Muscle of back (tissue), 13 donors: Measurements from ENCODE around the gene ESYT3. TPM values are rescaled to one million over a fixed set of nuclear protein-coding genes. Genes with fewer than 3 reads are reported as not detected.
A peak's percentile ranks its signal among the peaks of the same experiment; 100 is the strongest.

ENCODE experiments used
- DNase-seq, 3 donors: peaks; one replicate each; pipeline versions ENCODE4 v3.0.0 to v3.0.0-alpha.2; 2013
- long read RNA-seq, 9 donors: transcript quantifications; one replicate each; lab custom pipeline, GENCODE V29; 2026
- polyA plus RNA-seq, 10 donors: library from polyadenylated mRNA; unstranded; fragments of 120-200 nt; gene quantifications; one replicate each; pipeline ENCODE4 v1.2.1, GENCODE V29; 2013; ENCODE audit not compliant: insufficient read length in 10 of 10

The ESYT3 gene
- 10 to 100 TPM in 9 of 10 donors, 1 to 10 TPM in 1; 4.6 to 29.4 (median 15.1) TPM for polyA plus RNA-seq
- long read RNA-seq, donor 1 = 0 reads
- long read RNA-seq, donor 2, full-length matches to known transcripts = 2 of 2 reads
- long read RNA-seq, donor 2, partial matches to known transcripts = 0 of 2 reads
- long read RNA-seq, donor 2, other reads (novel, unspliced or antisense) = 0 of 2 reads
- long read RNA-seq, donor 3 = 0 reads
- long read RNA-seq, donor 4 = 0 reads
- long read RNA-seq, donor 5, partial matches to known transcripts = 0 of 1 reads
- long read RNA-seq, donor 5, other reads (novel, unspliced or antisense) = 0 of 1 reads
- long read RNA-seq, donor 6, full-length matches to known transcripts = 2 of 2 reads
- long read RNA-seq, donor 6, partial matches to known transcripts = 0 of 2 reads
- long read RNA-seq, donor 6, other reads (novel, unspliced or antisense) = 0 of 2 reads
- long read RNA-seq, donor 7 = 0 reads
- long read RNA-seq, donor 8 = 0 reads
- long read RNA-seq, donor 9 = 0 reads

GRCh38 chr3:138434276-138434874 is at the start of gene ESYT3:
Gene ESYT3, plus strand, starts transcription at chr3:138434616. Its CDS starts 183 bp downstream, at chr3:138434799.
- DNase-seq = peak; percentile 41 to 82 (median 61)

GRCh38 chr3:138384976-138385375 is 49.4 kb upstream of the ESYT3 start:
- DNase-seq = no peak

- no peak for DNase-seq
Measured at GRCh38 chr3:138389144-138389601, 45.2 kb upstream of the ESYT3 start.

GRCh38 chr3:138389841-138390581 is 44.4 kb upstream of the ESYT3 start:
- peak in 1 of 3 donors; percentile 89 for DNase-seq

GRCh38 chr3:138390582-138390932 is 43.9 kb upstream of the ESYT3 start:
- DNase-seq = no peak

GRCh38 chr3:138394156-138394555 is 40.3 kb upstream of the ESYT3 start:
- DNase-seq = no peak

GRCh38 chr3:138394686-138395085 is 39.7 kb upstream of the ESYT3 start:
- no peak for DNase-seq

GRCh38 chr3:138395865-138396751 is 38.3 kb upstream of the ESYT3 start:
- DNase-seq = no peak

- DNase-seq = no peak
Measured at GRCh38 chr3:138396752-138397410, 37.5 kb upstream of the ESYT3 start.

- DNase-seq = no peak
Measured at GRCh38 chr3:138397983-138398382, 36.4 kb upstream of the ESYT3 start.

- DNase-seq = no peak
Measured at GRCh38 chr3:138398791-138399575, 35.4 kb upstream of the ESYT3 start.

GRCh38 chr3:138399766-138400165 is 34.6 kb upstream of the ESYT3 start:
- no peak for DNase-seq

GRCh38 chr3:138400651-138401070 is 33.8 kb upstream of the ESYT3 start:
- DNase-seq = no peak

- DNase-seq = no peak
Measured at GRCh38 chr3:138401834-138402233, 32.6 kb upstream of the ESYT3 start.

GRCh38 chr3:138404121-138404520 is 30.3 kb upstream of the ESYT3 start:
- DNase-seq = no peak

- DNase-seq = no peak
Measured at GRCh38 chr3:138405001-138405400, 29.4 kb upstream of the ESYT3 start.

- no peak for DNase-seq
Measured at GRCh38 chr3:138405486-138405885, 28.9 kb upstream of the ESYT3 start.

GRCh38 chr3:138406606-138407005 is 27.8 kb upstream of the ESYT3 start:
- DNase-seq = no peak

GRCh38 chr3:138407236-138407907 is 27.0 kb upstream of the ESYT3 start:
- DNase-seq = no peak
